Measurements from ENCODE around the gene FGD6.

The FGD6 gene

GRCh38 chr12:95224202-95225170 is 7.2 kb upstream of the FGD6 start:
- Histone ChIP-seq H3K4me3 (replicated peaks; ENCODE audit: low read depth, low read length) (no peak overlapping the region), H3K36me3 (ENCODE audit: control insufficient read depth, insufficient read depth, low read length) (peaks cover 7% of the 10 kb centered on the region), H3K27me3 (replicated peaks; ENCODE audit: control insufficient read depth, insufficient read depth, low read length) (no peaks in the 10 kb centered on the region)
- no peak for DNase-seq (ENCODE audit: extremely low read depth, insufficient read length)
- no peak for TF ChIP-seq CTCF (IDR thresholded peaks at IDR 0.05; ENCODE audit: insufficient read depth, low read length, poor library complexity, severe bottlenecking)

GRCh38 chr12:95220726-95221125 is 3.5 kb upstream of the FGD6 start:
- Histone ChIP-seq H3K27me3 (replicated peaks; ENCODE audit: control insufficient read depth, insufficient read depth, low read length) (no peaks in the 10 kb centered on the region), H3K36me3 (ENCODE audit: control insufficient read depth, insufficient read depth, low read length) (peaks cover 6% of the 10 kb centered on the region), H3K4me3 (replicated peaks; ENCODE audit: low read depth, low read length) (no peak overlapping the region)
- TF ChIP-seq CTCF (IDR thresholded peaks at IDR 0.05; ENCODE audit: insufficient read depth, low read length, poor library complexity, severe bottlenecking) = no peak
- DNase-seq (ENCODE audit: extremely low read depth, insufficient read length) = no peak

- peak overlapping the region; percentile 86 for H3K4me3 ChIP-seq (replicated peaks; ENCODE audit: low read depth, low read length)
- H3K27me3 ChIP-seq (replicated peaks; ENCODE audit: control insufficient read depth, insufficient read depth, low read length) = no peaks in the 10 kb centered on the region
- H3K36me3 ChIP-seq (ENCODE audit: control insufficient read depth, insufficient read depth, low read length) = peaks cover 5% of the 10 kb centered on the region
- TF ChIP-seq CTCF (IDR thresholded peaks at IDR 0.05; ENCODE audit: insufficient read depth, low read length, poor library complexity, severe bottlenecking) = no peak
- no peak for DNase-seq (ENCODE audit: extremely low read depth, insufficient read length)
Measured at GRCh38 chr12:95220190-95220589, 2.9 kb upstream of the FGD6 start.

GRCh38 chr12:95218150-95219133 is 1.2 kb upstream of the FGD6 start:
- DNase-seq (ENCODE audit: extremely low read depth, insufficient read length) = peak; percentile 65
- Histone ChIP-seq H3K27me3 (replicated peaks; ENCODE audit: control insufficient read depth, insufficient read depth, low read length) (no peaks in the 10 kb centered on the region), H3K36me3 (ENCODE audit: control insufficient read depth, insufficient read depth, low read length) (no peaks in the 10 kb centered on the region), H3K4me3 (replicated peaks; ENCODE audit: low read depth, low read length) (peak overlapping the region; percentile 86)
- no peak for TF ChIP-seq CTCF (IDR thresholded peaks at IDR 0.05; ENCODE audit: insufficient read depth, low read length, poor library complexity, severe bottlenecking)

- DNase-seq (ENCODE audit: extremely low read depth, insufficient read length) = no peak
- TF ChIP-seq CTCF (IDR thresholded peaks at IDR 0.05; ENCODE audit: insufficient read depth, low read length, poor library complexity, severe bottlenecking) = no peak
Measured at GRCh38 chr12:95216711-95217376, 423 bp downstream of the FGD6 start.

More at GRCh38 chr12:95216711-95217376, 423 bp downstream of the FGD6 start:
- no peaks in the 10 kb centered on the region for H3K27me3 ChIP-seq (replicated peaks; ENCODE audit: control insufficient read depth, insufficient read depth, low read length)
- no peaks in the 10 kb centered on the region for H3K36me3 ChIP-seq (ENCODE audit: control insufficient read depth, insufficient read depth, low read length)
- peak overlapping the region; percentile 92 for H3K4me3 ChIP-seq (replicated peaks; ENCODE audit: low read depth, low read length)
